Activated T-cell treated with anti-CD3 and anti-CD28 coated beads, Interleukin-2, amount 50 U/mL, for 4 hours (primary cell): ENCODE results near the gene SLC12A7. TPM values are rescaled to one million over a fixed set of nuclear protein-coding genes. Genes with fewer than 3 reads are reported as not detected.
"Not testable (repeated sequence)": the region's sequence is repeated elsewhere in the genome, so short reads cannot be mapped to it uniquely, and the experiment has no call there.

Experiments
- ATAC-seq, 2 donors: fragments of 200-7000 bp; cut with Tn5 transposase; one replicate each; pipeline ENCODE4 v1.10.0; 2021
- DNase-seq: peaks from one replicate; pipeline ENCODE4 v3.0.0-alpha.2; 2020
- H3K27me3 Mint-ChIP-seq: one replicate; pipeline ENCODE4 v1.8.0; 2021; ENCODE audit warnings: low read depth, mixed read lengths
- H3K36me3 Mint-ChIP-seq: one replicate; pipeline ENCODE4 v1.8.0; 2022; ENCODE audit warnings: mixed read lengths; ENCODE audit not compliant: insufficient read depth
- H3K4me1 Mint-ChIP-seq: one replicate; pipeline ENCODE4 v1.8.0; 2021; ENCODE audit warnings: low read depth, mixed read lengths
- H3K4me3 Mint-ChIP-seq: one replicate; pipeline ENCODE4 v1.8.0; 2021; ENCODE audit warnings: mild to moderate bottlenecking, moderate library complexity, mixed read lengths
- H3K9me3 Mint-ChIP-seq: one replicate; pipeline ENCODE4 v1.8.0; 2021; ENCODE audit warnings: mixed read lengths
- total RNA-seq, 3 donors: library from RNA; stranded (reverse); gene quantifications; one replicate each; pipeline ENCODE4 v1.2.1, GENCODE V29; 2021

SLC12A7 gene
- total RNA-seq, 3 donors from 2014 or later, result 13.6 to 26.8 (median 18.5) TPM

GRCh38 chr5:1104327-1105006, 7.4 kb downstream of the SLC12A7 start:
- no peaks in the 10 kb centered on the region for H3K36me3 Mint-ChIP-seq
- H3K9me3 Mint-ChIP-seq, result no peaks in the 10 kb centered on the region
- H3K27me3 Mint-ChIP-seq, result no peaks in the 10 kb centered on the region
- DNase-seq (peak; percentile 32), ATAC-seq (peak; percentile 13 to 42)
- peak overlapping the region; percentile 53 for H3K4me3 Mint-ChIP-seq
- H3K4me1 Mint-ChIP-seq, result peaks cover 59% of the 10 kb centered on the region

- no peaks in the 10 kb centered on the region for H3K27me3 Mint-ChIP-seq
- peaks cover 54% of the 10 kb centered on the region for H3K4me1 Mint-ChIP-seq
- H3K36me3 Mint-ChIP-seq, result no peaks in the 10 kb centered on the region
- peak overlapping the region; percentile 53 for H3K4me3 Mint-ChIP-seq
- no peaks in the 10 kb centered on the region for H3K9me3 Mint-ChIP-seq
- ATAC-seq (no peak), DNase-seq (no peak)
Measured at GRCh38 chr5:1103505-1104326, 8.1 kb downstream of the SLC12A7 start.

- Mint-ChIP-seq H3K4me3 (no peak overlapping the region), H3K4me1 (peaks cover 48% of the 10 kb centered on the region), H3K9me3 (no peaks in the 10 kb centered on the region), H3K36me3 (no peaks in the 10 kb centered on the region), H3K27me3 (no peaks in the 10 kb centered on the region)
- ATAC-seq (no peak), DNase-seq (no peak)
Measured at GRCh38 chr5:1103093-1103492, 8.8 kb downstream of the SLC12A7 start.

GRCh38 chr5:1101961-1102713, 9.7 kb downstream of the SLC12A7 start:
- ATAC-seq, result no peak
- H3K9me3 Mint-ChIP-seq, result no peaks in the 10 kb centered on the region
- peaks cover 2% of the 10 kb centered on the region for H3K36me3 Mint-ChIP-seq
- no peak for DNase-seq
- no peak overlapping the region for H3K4me3 Mint-ChIP-seq
- peaks cover 39% of the 10 kb centered on the region for H3K4me1 Mint-ChIP-seq
- no peaks in the 10 kb centered on the region for H3K27me3 Mint-ChIP-seq

- no peak overlapping the region for H3K4me3 Mint-ChIP-seq
- DNase-seq, result no peak
- H3K27me3 Mint-ChIP-seq, result no peaks in the 10 kb centered on the region
- H3K9me3 Mint-ChIP-seq, result no peaks in the 10 kb centered on the region
- H3K4me1 Mint-ChIP-seq, result peaks cover 29% of the 10 kb centered on the region
- H3K36me3 Mint-ChIP-seq, result peaks cover 2% of the 10 kb centered on the region
- ATAC-seq, result no peak
Measured at GRCh38 chr5:1100664-1101574, 10.9 kb downstream of the SLC12A7 start.

- peak in 1 of 2 donors; percentile 16 for ATAC-seq
- Mint-ChIP-seq H3K4me1 (peaks cover 21% of the 10 kb centered on the region), H3K27me3 (no peaks in the 10 kb centered on the region), H3K9me3 (no peaks in the 10 kb centered on the region), H3K4me3 (no peak overlapping the region), H3K36me3 (peaks cover 2% of the 10 kb centered on the region)
- no peak for DNase-seq
Measured at GRCh38 chr5:1099926-1100663, 11.8 kb downstream of the SLC12A7 start.

GRCh38 chr5:1098986-1099597, 12.8 kb downstream of the SLC12A7 start:
- H3K4me1 Mint-ChIP-seq, result peaks cover 13% of the 10 kb centered on the region
- H3K27me3 Mint-ChIP-seq, result no peaks in the 10 kb centered on the region
- H3K4me3 Mint-ChIP-seq, result no peak overlapping the region
- ATAC-seq, result no peak
- no peaks in the 10 kb centered on the region for H3K9me3 Mint-ChIP-seq
- H3K36me3 Mint-ChIP-seq, result peaks cover 2% of the 10 kb centered on the region
- no peak for DNase-seq

GRCh38 chr5:1097988-1098385, 13.9 kb downstream of the SLC12A7 start:
- not testable (repeated sequence) for H3K9me3 Mint-ChIP-seq, ATAC-seq, H3K36me3 Mint-ChIP-seq, H3K4me1 Mint-ChIP-seq, H3K27me3 Mint-ChIP-seq, H3K4me3 Mint-ChIP-seq, DNase-seq

GRCh38 chr5:1097381-1097987, 14.4 kb downstream of the SLC12A7 start:
- ATAC-seq (no peak), DNase-seq (no peak)
- H3K4me3 Mint-ChIP-seq, result no peak overlapping the region
- H3K9me3 Mint-ChIP-seq, result no peaks in the 10 kb centered on the region
- no peaks in the 10 kb centered on the region for H3K27me3 Mint-ChIP-seq
- peaks cover 4% of the 10 kb centered on the region for H3K4me1 Mint-ChIP-seq
- H3K36me3 Mint-ChIP-seq, result peaks cover 2% of the 10 kb centered on the region

- H3K9me3 Mint-ChIP-seq, result no peaks in the 10 kb centered on the region
- H3K4me1 Mint-ChIP-seq, result no peaks in the 10 kb centered on the region
- DNase-seq, result no peak
- H3K36me3 Mint-ChIP-seq, result peaks cover 2% of the 10 kb centered on the region
- H3K4me3 Mint-ChIP-seq, result no peak overlapping the region
- no peak for ATAC-seq
- H3K27me3 Mint-ChIP-seq, result no peaks in the 10 kb centered on the region
Measured at GRCh38 chr5:1096838-1097237, 15.0 kb downstream of the SLC12A7 start.

- Mint-ChIP-seq H3K27me3 (no peaks in the 10 kb centered on the region), H3K9me3 (no peaks in the 10 kb centered on the region), H3K4me3 (no peak overlapping the region), H3K36me3 (peaks cover 2% of the 10 kb centered on the region), H3K4me1 (no peaks in the 10 kb centered on the region)
- DNase-seq, result no peak
- ATAC-seq, result no peak
Measured at GRCh38 chr5:1095990-1096363, 15.9 kb downstream of the SLC12A7 start.

GRCh38 chr5:1095302-1095989, 16.4 kb downstream of the SLC12A7 start:
- Mint-ChIP-seq H3K9me3 (no peaks in the 10 kb centered on the region), H3K27me3 (no peaks in the 10 kb centered on the region), H3K36me3 (peaks cover 2% of the 10 kb centered on the region), H3K4me1 (no peaks in the 10 kb centered on the region), H3K4me3 (no peak overlapping the region)
- DNase-seq, result no peak
- ATAC-seq, result no peak
